Activated CD8-positive, alpha-beta T cell treated with anti-CD3 and anti-CD28 coated beads for 36 hours (primary cell): ENCODE results near the gene RBFOX2. TPM values are rescaled to one million over a fixed set of nuclear protein-coding genes. Genes with fewer than 3 reads are reported as not detected.

ENCODE experiments used
- ATAC-seq: fragments of 200-7000 bp; cut with Tn5 transposase; one replicate; pipeline ENCODE4 v1.10.0; 2021; ENCODE audit warnings: mild to moderate bottlenecking, moderate library complexity
- CTCF ChIA-PET: fragments of 350-600 bp; sonication (Branson Sonifier 250); formaldehyde crosslinking; loops from one replicate; lab custom pipeline; 2021; ENCODE audit warnings: antibody characterized with exemption; lab: Charles Lee
- POLR2A ChIA-PET: fragments of 350-600 bp; sonication (Branson Sonifier 250); formaldehyde crosslinking; loops from one replicate; lab custom pipeline; 2021; ENCODE audit warnings: antibody characterized with exemption; lab: Charles Lee
- DNase-seq: peaks from one replicate; pipeline ENCODE4 v3.0.0-alpha.2; 2020
- H3K27ac Mint-ChIP-seq: one replicate; pipeline ENCODE4 v1.8.0; 2021; ENCODE audit warnings: mild to moderate bottlenecking, mixed read lengths
- H3K27me3 Mint-ChIP-seq: one replicate; pipeline ENCODE4 v1.8.0; 2021; ENCODE audit warnings: mixed read lengths
- H3K36me3 Mint-ChIP-seq: one replicate; pipeline ENCODE4 v1.8.0; 2021; ENCODE audit warnings: low read depth, mixed read lengths
- H3K4me1 Mint-ChIP-seq: one replicate; pipeline ENCODE4 v1.8.0; 2021; ENCODE audit warnings: low read depth, mixed read lengths
- H3K4me3 Mint-ChIP-seq: one replicate; pipeline ENCODE4 v1.8.0; 2021; ENCODE audit warnings: mild to moderate bottlenecking, moderate library complexity, mixed read lengths
- H3K9me3 Mint-ChIP-seq: one replicate; pipeline ENCODE4 v1.8.0; 2021; ENCODE audit warnings: mixed read lengths
- CTCF ChIP-seq: fragments of 200-600 bp; IDR thresholded peaks from one replicate; pipeline ENCODE4 v1.8.0; 2022; ENCODE audit warnings: antibody characterized with exemption, mild to moderate bottlenecking
- intact Hi-C: fragments of 100-400 bp; cut with micrococcal nuclease; formaldehyde crosslinking; loops from one replicate; pipeline ENCODE4 v1.10.0; 2022
- total RNA-seq, 2 experiments: library from RNA; stranded (reverse); gene quantifications; one replicate each; pipeline ENCODE4 v1.2.3, GENCODE V29; 2021

RBFOX2 gene
- total RNA-seq, 2 experiments from 2014 or later, result 3.1 to 3.3 TPM

- H3K4me3 Mint-ChIP-seq, result no peak overlapping the region
- intact Hi-C loops, result no loop called here
These were observed 111.0 kb downstream of the RBFOX2 start for GRCh38 chr22:35917651-35918050.

GRCh38 chr22:35915477-35916013 lies 113.1 kb downstream of the RBFOX2 start:
- Mint-ChIP-seq H3K9me3 (no peaks in the 10 kb centered on the region), H3K4me1 (peaks cover 17% of the 10 kb centered on the region), H3K27me3 (peaks cover 9% of the 10 kb centered on the region), H3K27ac (no peak overlapping the region), H3K36me3 (no peaks in the 10 kb centered on the region), H3K4me3 (no peak overlapping the region)
- ChIA-PET CTCF (interaction anchor here (0.6 to 1.5 kb wide), 5 partner anchors 15 to 645 kb away, joined by 4 to 6 read pairs (median 4); no protein-coding TSS in a partner anchor), POLR2A (interaction anchor here (1.2 kb wide), 1 partner anchor 267 kb away, joined by 3 read pairs; the partner anchor contains the start of gene APOL6)
- no peak for DNase-seq
- intact Hi-C loops, result no loop called here
- no peak for ATAC-seq
- TF ChIP-seq CTCF, result no peak

More at GRCh38 chr22:35917651-35918050, 111.0 kb downstream of the RBFOX2 start:
- peaks cover 9% of the 10 kb centered on the region for H3K27me3 Mint-ChIP-seq
- ATAC-seq (no peak), DNase-seq (no peak)
- H3K9me3 Mint-ChIP-seq, result no peaks in the 10 kb centered on the region
- CTCF ChIA-PET, result interaction anchor here (1.4 to 2.1 kb wide), 2 partner anchors 12 to 148 kb away, joined by 3 to 5 read pairs; no protein-coding TSS in a partner anchor
- no peak overlapping the region for H3K27ac Mint-ChIP-seq
- no peak for TF ChIP-seq CTCF
- POLR2A ChIA-PET, result no interaction called here
- peaks cover 23% of the 10 kb centered on the region for H3K4me1 Mint-ChIP-seq
- no peaks in the 10 kb centered on the region for H3K36me3 Mint-ChIP-seq

GRCh38 chr22:35914665-35915476 lies 113.8 kb downstream of the RBFOX2 start:
- CTCF ChIA-PET, result interaction anchor here (0.9 to 1.5 kb wide), 3 partner anchors 151 to 288 kb away, joined by 4 to 6 read pairs (median 4); no protein-coding TSS in a partner anchor
- H3K4me3 Mint-ChIP-seq, result peak overlapping the region; percentile 24
- DNase-seq (no peak), ATAC-seq (no peak)
- H3K9me3 Mint-ChIP-seq, result no peaks in the 10 kb centered on the region
- POLR2A ChIA-PET, result interaction anchor here (1.2 kb wide), 1 partner anchor 266 kb away, joined by 3 read pairs; the partner anchor contains the start of gene APOL6
- no peaks in the 10 kb centered on the region for H3K36me3 Mint-ChIP-seq
- H3K27me3 Mint-ChIP-seq, result peaks cover 9% of the 10 kb centered on the region
- H3K27ac Mint-ChIP-seq, result no peak overlapping the region
- intact Hi-C loops, result no loop called here
- no peak for TF ChIP-seq CTCF
- peaks cover 17% of the 10 kb centered on the region for H3K4me1 Mint-ChIP-seq

GRCh38 chr22:35914357-35914664 lies 114.3 kb downstream of the RBFOX2 start:
- no peak overlapping the region for H3K27ac Mint-ChIP-seq
- DNase-seq (no peak), ATAC-seq (no peak)
- peaks cover 9% of the 10 kb centered on the region for H3K27me3 Mint-ChIP-seq
- peaks cover 17% of the 10 kb centered on the region for H3K4me1 Mint-ChIP-seq
- intact Hi-C loops, result no loop called here
- ChIA-PET POLR2A (no interaction called here), CTCF (no interaction called here)
- H3K36me3 Mint-ChIP-seq, result no peaks in the 10 kb centered on the region
- peak overlapping the region; percentile 24 for H3K4me3 Mint-ChIP-seq
- H3K9me3 Mint-ChIP-seq, result no peaks in the 10 kb centered on the region
- TF ChIP-seq CTCF, result no peak

GRCh38 chr22:35913925-35914324 lies 114.7 kb downstream of the RBFOX2 start:
- TF ChIP-seq CTCF, result no peak
- Mint-ChIP-seq H3K27ac (no peak overlapping the region), H3K9me3 (no peaks in the 10 kb centered on the region), H3K4me1 (peaks cover 17% of the 10 kb centered on the region), H3K36me3 (no peaks in the 10 kb centered on the region), H3K27me3 (peaks cover 9% of the 10 kb centered on the region), H3K4me3 (no peak overlapping the region)
- ATAC-seq (no peak), DNase-seq (no peak)
- ChIA-PET CTCF (interaction anchor here (1.8 kb wide), 1 partner anchor 151 kb away, joined by 5 read pairs; no protein-coding TSS in a partner anchor), POLR2A (no interaction called here)
- intact Hi-C loops, result no loop called here
